K562 (cell line): ENCODE measurements around the gene REPS1. TPM values are rescaled to one million over a fixed set of nuclear protein-coding genes. Genes with fewer than 3 reads are reported as not detected.

Source experiments
- ATAC-seq: fragments of 200-7000 bp; cut with Tn5 transposase; 3 replicates; pipeline ENCODE4 v1.9.1; 2020; ENCODE audit warnings: moderate library complexity
- BruUV-seq: library from RNA; stranded (reverse); fragments of 400-500 nt; replicated peaks from 2 replicates; lab custom pipeline; 2021; lab: Mats Ljungman, UMichigan
- CTCF ChIA-PET: fragments of 300-600 bp; formaldehyde crosslinking; extraction: SDS; loops from one replicate; lab custom pipeline; 2021; ENCODE audit warnings: low intra/inter-chr PET ratio; lab: Yijun Ruan, JAX
- POLR2A ChIA-PET: fragments of 300-600, 350-650 bp; sonication (Branson Sonifier 250); formaldehyde crosslinking; extraction: SDS; loops from one replicate; lab custom pipeline; 2021; ENCODE audit warnings: antibody characterized with exemption, inconsistent platforms; lab: Yijun Ruan, JAX
- DNase-seq, 4 experiments: peaks; one replicate each; pipeline versions ENCODE4 v3.0.0 to v3.0.0-alpha.2; 2011 to 2018; ENCODE audit warnings: low spot score in 3 of 4, mixed read lengths in 3 of 4; ENCODE audit errors: extremely low read depth in 1 of 4
- FAIRE-seq: peaks from 2 replicates; lab custom pipeline; 2011; peaks lifted over from hg19 to GRCh38; lab: Jason Lieb, UNC
- H2AFZ ChIP-seq: 2 replicates; pipeline ENCODE4 v1.6.0; 2011; ENCODE audit warnings: low read depth, low read length, control low read depth, inconsistent platforms
- H3K27ac ChIP-seq: fragments of 200-600 bp; 3 replicates; pipeline ENCODE4 v1.8.0; 2011; ENCODE audit warnings: low read depth, mild to moderate bottlenecking, control low read depth, inconsistent platforms, low read length, moderate library complexity, mixed read lengths; ENCODE audit errors: extremely low read depth
- H3K27me3 ChIP-seq, 2 experiments: fragments of 300-600 bp in 1 of 2; 2 replicates in 1 of 2; 3 replicates in 1 of 2; pipeline versions ENCODE4 v1.6.0 to v1.8.0; 2011; ENCODE audit warnings: inconsistent platforms in 2 of 2, low read length in 2 of 2, mild to moderate bottlenecking in 1 of 2, mixed read lengths in 1 of 2, moderate library complexity in 1 of 2; ENCODE audit not compliant: control insufficient read depth in 2 of 2, insufficient read depth in 2 of 2
- H3K36me3 ChIP-seq: fragments of 300-600 bp; 3 replicates; pipeline ENCODE4 v1.8.0; 2011; ENCODE audit warnings: mild to moderate bottlenecking, low read length, inconsistent platforms; ENCODE audit not compliant: control insufficient read depth, insufficient read depth
- H3K4me1 ChIP-seq, 2 experiments: fragments of 200-600 bp in 1 of 2; replicated peaks in 1 of 2; 2 replicates in 1 of 2; 3 replicates in 1 of 2; pipeline versions ENCODE4 v1.5.1 to v1.8.0; 2011; ENCODE audit warnings: inconsistent platforms in 2 of 2, low read length in 2 of 2, mild to moderate bottlenecking in 1 of 2, mixed read lengths in 1 of 2, moderate library complexity in 1 of 2; ENCODE audit not compliant: control insufficient read depth in 2 of 2, insufficient read depth in 2 of 2
- H3K4me2 ChIP-seq: 2 replicates; pipeline ENCODE4 v1.6.1; 2011; ENCODE audit warnings: low read length, control low read depth, inconsistent platforms, mixed read lengths; ENCODE audit not compliant: insufficient read depth
- H3K4me3 ChIP-seq: fragments of 200-600 bp; sonication (generic), shearing (Covaris generic); 2 replicates; pipeline ENCODE4 v1.5.1; 2016; ENCODE audit warnings: control low read depth, inconsistent platforms
- H3K79me2 ChIP-seq: fragments of 200-600 bp; 3 replicates; pipeline ENCODE4 v1.8.0; 2011; ENCODE audit warnings: low read length, inconsistent platforms; ENCODE audit not compliant: control insufficient read depth, insufficient read depth
- H3K9ac ChIP-seq, 2 experiments: 2 replicates each; pipeline versions ENCODE4 v1.6.0 to v1.6.1; 2011; ENCODE audit warnings: low read depth in 2 of 2, low read length in 2 of 2, control low read depth in 1 of 2, inconsistent platforms in 1 of 2, mild to moderate bottlenecking in 1 of 2, mixed read lengths in 1 of 2; ENCODE audit not compliant: insufficient read depth in 1 of 2
- H3K9me1 ChIP-seq: one replicate; pipeline ENCODE4 v1.6.0; 2011; ENCODE audit warnings: inconsistent platforms, mild to moderate bottlenecking, low read length, moderate library complexity; ENCODE audit not compliant: control insufficient read depth, insufficient read depth
- H3K9me3 ChIP-seq: replicated peaks from 2 replicates; pipeline ENCODE4 v1.5.1; 2011; ENCODE audit warnings: low read depth, low read length, inconsistent platforms; ENCODE audit not compliant: control insufficient read depth, insufficient read depth
- H4K20me1 ChIP-seq: replicated peaks from 2 replicates; pipeline ENCODE4 v1.6.1; 2011; ENCODE audit warnings: low read length, inconsistent platforms, mixed read lengths; ENCODE audit not compliant: control insufficient read depth, insufficient read depth
- MYBL2 ChIP-seq, 2 experiments: fragments of 450-650 bp in 1 of 2; sonication (generic) in 1 of 2; formaldehyde crosslinking in 1 of 2; IDR thresholded peaks; 2 replicates each; pipeline versions ENCODE4 v1.6.1 to v1.8.1; 2017 to 2022; ENCODE audit warnings: borderline replicate concordance in 1 of 2, inconsistent platforms in 1 of 2, low read depth in 1 of 2, mild to moderate bottlenecking in 1 of 2, missing genetic modification reagents in 1 of 2, moderate library complexity in 1 of 2
- NFYB ChIP-seq: IDR thresholded peaks from 2 replicates; pipeline ENCODE4 v1.6.1; 2011; ENCODE audit warnings: mild to moderate bottlenecking, moderate library complexity; ENCODE audit not compliant: insufficient read length; ENCODE audit errors: extremely low read depth
- ZNF384 ChIP-seq: IDR thresholded peaks from 2 replicates; pipeline ENCODE4 v1.6.1; 2012; ENCODE audit warnings: low read depth, low read length, improper control_type of control experiment
- in situ Hi-C: fragments of 300-500 bp; cut with MboI; formaldehyde crosslinking; loops from 4 replicates; pipeline ENCODE4 v1.15.0; 2018; ENCODE audit warnings: inconsistent platforms, mixed read lengths
- intact Hi-C: fragments of 100-400 bp; cut with micrococcal nuclease; formaldehyde crosslinking; loops from 2 replicates; pipeline ENCODE4 v1.14.2; 2022
- polyA plus RNA-seq, 8 experiments: library from polyadenylated mRNA; depleted of rRNA in 4 of 8; stranded (reverse) in 5 of 8; unstranded in 3 of 8; fragments of >200 nt; fragmentation: Nextera tagmentation in 2 of 8; fragmentation: Illumina TruSeq in 1 of 8; extraction: Ambion mirVana in 2 of 8; extraction: Trizol in 1 of 8; gene quantifications; 2 replicates each; pipeline versions ENCODE4 v1.2.1 to v1.2.3, GENCODE V29; 2011 to 2014; ENCODE audit warnings: inconsistent platforms in 1 of 8, missing spikeins in 1 of 8
- total RNA-seq, 7 experiments: library from RNA; depleted of rRNA in 6 of 7; stranded (reverse); fragments of >200 nt in 6 of 7; fragmentation: Illumina TruSeq in 2 of 7; extraction: Trizol in 2 of 7; gene quantifications; 2 replicates each; pipeline versions ENCODE4 v1.2.1 to v1.2.3, GENCODE V29; 2011 to 2021; ENCODE audit warnings: low replicate concordance in 1 of 7
- TF ChIP-seq, protein P1 (sequence below): sonication (generic); formaldehyde crosslinking; IDR thresholded peaks from 2 replicates; pipeline ENCODE4 v1.8.0; 2022; ENCODE audit warnings: mild to moderate bottlenecking, missing genetic modification reagents

The REPS1 gene
- total and polyA plus RNA-seq, 9 of the 15 experiments (the other 6 are each of a cell fraction or from before 2014, with no cell fraction given): 7.9 to 36.0 (median 27.8) TPM

DNA sequence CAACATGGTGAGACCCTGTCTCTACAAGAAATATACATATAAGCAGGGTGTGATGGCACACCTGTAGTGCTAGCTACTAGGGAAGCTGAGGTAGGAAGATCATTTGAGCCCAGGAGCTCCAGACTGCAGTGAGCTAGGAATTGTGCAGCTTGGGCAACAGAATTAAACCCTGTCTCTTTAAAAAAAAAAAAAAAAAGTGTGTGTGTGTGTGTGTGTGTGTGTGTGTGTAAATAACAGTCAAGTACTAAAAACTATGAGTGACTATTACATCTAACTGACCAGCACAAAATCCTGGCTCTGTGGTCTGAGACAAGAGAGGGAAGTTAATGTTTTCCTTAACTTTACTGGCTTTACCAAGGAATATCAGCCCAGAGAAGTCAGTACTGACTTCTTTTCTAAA lies 32.8 kb downstream of the REPS1 start:
- Histone ChIP-seq H3K27me3 (no peaks in the 10 kb centered on the region), H3K9me1 (no peaks in the 10 kb centered on the region), H2AFZ (no peak overlapping the region), H3K4me2 (no peak overlapping the region), H3K9me3 (no peaks in the 10 kb centered on the region), H3K79me2 (peaks cover 7% of the 10 kb centered on the region; the same call in 1 of the 3 replicates), H3K4me1 (peaks cover 0 to 6% of the 10 kb centered on the region in 2 experiments; a peak in 2 of 5 replicates), H3K4me3 (no peak overlapping the region), H3K9ac (no peak overlapping the region), H3K36me3 (no peaks in the 10 kb centered on the region), H4K20me1 (no peaks in the 10 kb centered on the region), H3K27ac (no peak overlapping the region)
- POLR2A ChIA-PET: interaction anchor here (0.6 to 0.8 kb wide), 2 partner anchors 14 to 15 kb away, joined by 3 read pairs; no protein-coding TSS in a partner anchor
- DNase-seq (no peak), ATAC-seq (no peak), FAIRE-seq (no peak)
- CTCF ChIA-PET: no interaction called here
- no TSS peak for BruUV-seq
- intact Hi-C loops: no loop called here
- TF ChIP-seq ZNF384: peak; percentile 91
- TF ChIP-seq MYBL2 (IDR thresholded peaks at IDR 0.05; ENCODE audit: low read depth): no peak
- no peak for TF ChIP-seq MYBL2 (CRISPR knock-in tag; IDR thresholded peaks at IDR 0.05; ENCODE audit: borderline replicate concordance)
- TF ChIP-seq NFYB: no peak
- TF ChIP-seq, protein P1, sequence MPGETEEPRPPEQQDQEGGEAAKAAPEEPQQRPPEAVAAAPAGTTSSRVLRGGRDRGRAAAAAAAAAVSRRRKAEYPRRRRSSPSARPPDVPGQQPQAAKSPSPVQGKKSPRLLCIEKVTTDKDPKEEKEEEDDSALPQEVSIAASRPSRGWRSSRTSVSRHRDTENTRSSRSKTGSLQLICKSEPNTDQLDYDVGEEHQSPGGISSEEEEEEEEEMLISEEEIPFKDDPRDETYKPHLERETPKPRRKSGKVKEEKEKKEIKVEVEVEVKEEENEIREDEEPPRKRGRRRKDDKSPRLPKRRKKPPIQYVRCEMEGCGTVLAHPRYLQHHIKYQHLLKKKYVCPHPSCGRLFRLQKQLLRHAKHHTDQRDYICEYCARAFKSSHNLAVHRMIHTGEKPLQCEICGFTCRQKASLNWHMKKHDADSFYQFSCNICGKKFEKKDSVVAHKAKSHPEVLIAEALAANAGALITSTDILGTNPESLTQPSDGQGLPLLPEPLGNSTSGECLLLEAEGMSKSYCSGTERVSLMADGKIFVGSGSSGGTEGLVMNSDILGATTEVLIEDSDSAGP (CRISPR knock-in tag): peak; percentile 81
- in situ Hi-C loops: no loop called here
